Measurements from ENCODE around the gene HOXD10.

Gene HOXD10

GRCh38 chr2:176096243-176096985 lies 20.2 kb upstream of the HOXD10 start:
- DNase-seq (ENCODE audit: low read depth) = no peak

DNA sequence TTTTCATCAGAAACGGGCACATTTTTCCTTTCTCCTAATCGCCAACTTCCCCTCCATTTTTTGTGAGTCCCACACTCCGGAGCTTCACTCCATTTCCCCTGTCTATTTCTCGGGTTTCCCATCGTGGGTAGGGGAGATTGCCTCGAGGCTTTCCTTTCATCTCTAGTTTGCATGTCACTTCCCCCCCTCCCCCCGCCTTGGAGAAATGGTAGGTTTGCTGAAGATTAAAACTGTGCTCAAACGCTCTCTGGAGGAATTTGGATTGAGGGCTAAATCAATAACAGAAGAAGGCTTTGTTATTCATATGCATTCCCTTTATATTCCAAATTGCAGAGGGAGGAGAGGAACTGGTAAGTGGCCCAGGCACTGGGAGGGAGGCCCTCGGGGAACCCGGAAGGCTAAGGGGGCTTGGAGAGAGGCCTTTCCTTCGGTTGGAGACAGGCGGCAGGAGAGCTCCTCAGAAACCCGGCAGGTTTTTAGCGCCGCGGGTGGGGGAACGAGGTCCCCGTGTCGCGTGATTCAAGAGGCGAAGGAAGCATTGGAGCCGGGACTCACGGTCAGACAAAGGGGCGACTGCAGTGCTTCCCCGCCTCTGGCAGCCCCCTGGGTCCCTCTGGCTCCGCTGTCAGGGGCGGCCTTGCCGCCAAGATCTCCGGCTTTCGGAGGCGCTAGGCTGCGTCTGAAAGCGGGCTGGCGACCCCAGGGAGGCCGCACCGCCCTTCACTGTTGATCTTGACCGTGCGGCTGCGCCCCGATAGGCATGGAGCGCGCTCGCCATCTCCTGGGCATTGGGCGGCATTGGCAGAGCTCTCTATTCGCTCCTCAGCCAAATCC lies 19.4 kb upstream of the HOXD10 start:
- peak; percentile 46 for DNase-seq (ENCODE audit: low read depth)

- DNase-seq (ENCODE audit: low read depth) = no peak
Measured at GRCh38 chr2:176097820-176098365, 18.7 kb upstream of the HOXD10 start.

DNA sequence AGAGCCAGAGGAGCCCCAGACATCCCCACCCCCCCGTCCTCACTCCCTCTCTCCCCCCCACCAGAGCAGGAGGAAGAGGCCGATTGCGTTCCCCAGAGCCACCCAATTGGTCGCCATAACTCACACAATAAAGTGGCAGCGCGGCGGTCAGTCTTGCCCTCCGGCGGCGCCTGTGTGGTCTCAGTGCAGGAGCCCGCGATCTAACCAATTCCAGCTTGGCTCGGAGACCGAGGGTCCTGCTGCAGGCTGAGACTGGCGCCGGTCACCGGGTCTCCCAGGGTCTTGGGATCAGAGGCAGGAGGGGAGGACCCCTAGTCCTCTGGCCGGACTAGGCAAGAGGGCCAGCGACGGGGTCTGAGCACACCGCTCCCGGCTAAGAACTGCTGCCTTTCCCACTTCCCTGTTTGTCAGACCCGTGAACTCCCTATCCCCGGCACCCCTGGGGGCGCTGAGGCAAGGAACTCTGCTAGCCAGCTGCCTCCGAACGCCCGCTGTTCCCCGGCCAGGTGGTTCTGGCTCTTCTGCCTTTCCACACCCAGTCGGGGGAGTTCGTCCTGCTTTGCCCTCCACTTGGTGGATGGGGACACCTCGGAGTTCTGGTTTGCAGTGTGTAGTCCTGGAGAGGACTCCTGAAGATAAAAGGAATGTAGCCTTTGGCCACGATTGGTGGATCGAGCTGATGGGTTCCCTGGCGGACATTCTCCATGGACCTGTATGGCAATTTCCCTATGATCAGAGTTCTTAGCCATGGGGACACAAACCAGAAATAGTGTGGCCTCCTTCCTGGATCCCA lies 18.0 kb upstream of the HOXD10 start:
- DNase-seq (ENCODE audit: low read depth) = no peak

DNA sequence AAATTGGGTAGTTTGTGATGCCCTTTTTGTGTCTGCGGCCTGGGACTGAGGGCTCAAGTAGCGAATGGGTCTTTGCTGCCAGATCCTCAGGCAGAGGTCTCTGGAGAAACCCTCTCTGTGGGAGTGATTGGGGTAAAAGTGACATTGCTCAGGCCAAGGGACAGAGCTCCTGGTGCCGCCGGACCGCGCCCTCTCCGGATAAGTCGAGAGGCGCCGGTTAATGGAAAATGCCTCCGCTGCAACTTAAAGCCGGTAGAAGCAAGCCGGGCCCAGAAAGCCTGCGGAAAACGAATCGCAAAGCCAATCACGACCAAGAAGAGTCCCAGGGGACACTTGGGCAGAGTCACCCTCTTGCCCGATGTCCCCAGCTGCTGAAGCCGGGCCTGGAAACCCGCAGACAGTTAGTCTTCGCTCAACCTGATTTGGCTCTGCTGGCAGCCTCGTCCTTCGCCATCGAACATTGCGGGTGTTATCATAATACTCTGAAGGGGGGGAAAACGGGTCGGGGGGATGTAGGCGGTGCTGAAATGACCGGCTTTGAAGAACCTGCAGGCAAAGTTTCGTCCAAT lies 17.3 kb upstream of the HOXD10 start:
- no peak for DNase-seq (ENCODE audit: low read depth)

DNA sequence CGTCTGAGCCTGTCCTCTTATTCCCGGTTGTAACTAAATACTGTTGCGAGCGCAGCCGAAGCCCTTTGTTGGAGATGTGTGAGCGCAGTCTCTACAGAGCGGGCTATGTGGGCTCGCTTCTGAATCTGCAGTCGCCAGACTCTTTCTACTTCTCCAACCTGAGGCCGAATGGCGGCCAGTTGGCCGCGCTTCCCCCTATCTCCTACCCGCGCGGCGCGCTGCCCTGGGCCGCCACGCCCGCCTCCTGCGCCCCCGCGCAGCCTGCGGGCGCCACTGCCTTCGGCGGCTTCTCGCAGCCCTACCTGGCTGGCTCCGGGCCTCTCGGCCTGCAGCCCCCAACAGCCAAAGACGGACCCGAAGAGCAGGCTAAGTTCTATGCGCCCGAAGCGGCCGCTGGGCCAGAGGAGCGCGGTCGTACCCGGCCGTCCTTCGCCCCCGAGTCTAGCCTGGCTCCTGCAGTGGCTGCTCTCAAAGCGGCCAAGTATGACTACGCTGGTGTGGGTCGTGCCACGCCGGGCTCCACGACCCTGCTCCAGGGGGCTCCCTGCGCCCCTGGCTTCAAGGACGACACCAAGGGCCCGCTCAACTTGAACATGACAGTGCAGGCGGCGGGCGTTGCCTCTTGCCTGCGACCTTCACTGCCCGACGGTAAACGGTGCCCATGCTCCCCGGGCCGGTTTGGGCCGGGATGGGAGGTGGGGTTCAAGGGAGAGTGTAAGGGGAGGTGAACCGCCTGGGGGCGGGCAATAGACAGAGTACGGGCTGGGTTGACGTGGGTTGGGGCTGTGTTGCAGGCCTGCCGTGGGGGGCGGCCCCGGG lies 16.6 kb upstream of the HOXD10 start, which contains the start of gene HOXD12:
HOXD12 (plus strand) TSS at position 68 of the 819 bp plus-strand sequence; CDS start at position 75, 7 bp downstream.
- no peak for DNase-seq (ENCODE audit: low read depth)

GRCh38 chr2:176100547-176101140 lies 15.9 kb upstream of the HOXD10 start:
- no peak for DNase-seq (ENCODE audit: low read depth)

- DNase-seq (ENCODE audit: low read depth) = no peak
Measured at GRCh38 chr2:176101216-176101830, 15.3 kb upstream of the HOXD10 start.

GRCh38 chr2:176101842-176102241 lies 14.7 kb upstream of the HOXD10 start:
- DNase-seq (ENCODE audit: low read depth) = no peak

DNA sequence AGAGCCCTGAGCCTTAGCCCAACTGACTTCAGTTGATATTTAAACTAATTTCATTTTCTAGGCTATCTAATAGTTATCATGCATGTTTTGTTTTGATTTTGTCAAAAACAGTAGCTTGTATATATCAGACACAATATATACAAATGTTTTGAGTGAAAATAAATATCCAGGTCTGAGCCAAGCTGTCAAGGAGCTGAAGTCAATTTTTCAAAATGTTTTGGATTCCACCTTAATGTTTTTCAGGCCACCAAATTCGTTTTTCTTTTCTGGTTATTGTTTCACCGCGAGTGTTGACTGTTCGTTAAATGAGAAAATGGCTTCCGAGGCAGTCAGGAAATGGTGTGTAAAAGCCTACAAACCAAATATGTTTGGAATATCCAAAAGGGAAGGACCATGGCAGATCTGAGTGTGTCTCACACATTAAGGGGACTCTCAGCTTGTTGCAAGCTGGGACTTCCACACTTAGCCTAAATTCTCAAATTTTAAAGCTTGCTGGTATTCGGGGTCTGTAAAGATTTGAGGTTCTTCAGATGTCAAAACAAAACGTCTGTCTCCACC lies 14.2 kb upstream of the HOXD10 start:
- DNase-seq (ENCODE audit: low read depth) = no peak

DNA sequence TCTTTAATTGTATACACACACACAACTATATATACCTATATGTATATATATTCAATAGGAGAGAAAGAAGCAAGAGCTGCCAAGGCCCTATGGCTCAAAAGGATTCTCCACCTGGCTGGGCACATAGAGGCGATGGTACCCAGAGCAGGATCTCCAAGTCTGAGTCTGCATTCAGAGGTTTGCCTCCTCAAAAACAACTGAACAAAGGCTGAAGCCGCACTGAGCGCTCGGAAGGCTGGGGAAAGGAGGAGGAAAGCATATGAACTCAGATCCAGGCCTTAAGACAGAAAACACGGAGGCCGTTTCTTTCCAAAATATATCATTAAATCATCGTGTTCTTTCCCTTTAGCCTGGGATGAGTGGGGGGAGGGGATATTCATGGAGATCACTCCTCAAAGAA lies 13.4 kb upstream of the HOXD10 start:
- DNase-seq (ENCODE audit: low read depth) = no peak

- DNase-seq (ENCODE audit: low read depth) = no peak
Measured at GRCh38 chr2:176103742-176104315, 12.7 kb upstream of the HOXD10 start.

DNA sequence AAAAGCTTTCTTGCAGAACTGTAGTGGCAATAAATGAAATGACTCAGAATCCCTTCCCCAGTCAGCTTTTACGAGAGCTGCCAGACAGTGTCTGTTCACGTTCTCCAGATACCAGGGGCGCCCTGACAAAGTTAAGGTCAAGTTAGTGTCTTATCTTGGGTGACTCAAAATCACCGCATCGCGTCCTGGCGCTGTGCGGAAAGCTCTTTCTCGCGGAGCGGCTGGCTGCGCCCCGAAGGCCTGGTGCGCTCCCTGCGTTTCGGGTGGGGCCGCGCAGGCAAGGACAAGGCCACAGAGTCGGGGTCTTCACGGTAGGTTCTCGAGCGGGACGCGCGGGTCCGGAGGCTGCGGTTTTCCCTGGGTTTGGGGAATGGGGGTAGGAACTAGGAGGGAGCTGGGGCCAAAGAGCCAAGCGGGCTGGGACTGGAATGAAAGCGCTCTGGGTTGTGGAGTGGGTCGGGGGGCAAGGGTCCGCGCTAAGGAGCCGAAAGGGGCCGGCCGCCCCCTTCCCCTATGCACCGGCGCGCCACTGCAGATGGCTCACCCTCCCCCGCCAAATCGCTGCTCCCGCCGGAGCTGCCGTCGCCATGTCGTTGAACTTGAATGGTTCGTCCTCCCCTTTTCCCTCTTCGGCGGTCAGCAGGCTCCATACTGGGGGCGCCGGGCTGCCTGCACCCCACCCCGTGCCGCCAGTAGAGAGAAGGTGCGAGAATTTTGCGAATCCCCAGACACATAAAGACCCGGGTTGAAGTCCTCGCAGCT lies 12.1 kb upstream of the HOXD10 start:
- DNase-seq (ENCODE audit: low read depth) = no peak

DNA sequence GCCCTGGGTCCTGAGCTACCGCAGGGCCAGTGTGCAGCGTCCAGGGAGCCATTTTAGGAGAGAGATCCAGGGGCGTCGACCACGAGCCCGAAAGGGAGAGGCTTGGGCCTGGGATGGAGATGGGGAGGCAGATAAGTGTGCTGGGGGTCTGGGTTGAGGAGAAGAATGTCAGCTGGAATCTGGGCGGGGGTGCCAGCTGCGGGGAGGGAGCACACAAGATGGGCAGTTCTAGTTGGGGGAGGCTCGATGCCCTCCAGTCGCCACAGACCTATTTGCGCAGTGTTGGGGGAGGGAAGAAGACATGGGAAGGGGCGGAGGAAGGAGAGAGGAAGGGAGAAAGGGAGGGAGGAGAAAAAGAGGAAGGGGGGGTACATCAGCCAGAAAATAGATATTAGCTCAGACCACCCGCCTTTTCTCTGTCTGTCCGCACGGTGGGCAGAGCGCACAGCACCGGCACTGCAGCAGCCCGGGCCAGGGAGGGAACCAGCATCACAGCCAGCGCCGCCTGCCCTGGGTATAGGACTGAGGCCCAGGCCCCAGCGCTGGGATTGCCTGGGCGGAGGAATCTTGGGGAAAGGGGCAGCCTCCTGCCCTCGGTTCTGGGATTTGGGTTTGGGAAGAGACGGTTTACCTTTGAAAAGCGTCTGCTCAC lies 11.4 kb upstream of the HOXD10 start:
- no peak for DNase-seq (ENCODE audit: low read depth)

- no peak for DNase-seq (ENCODE audit: low read depth)
Measured at GRCh38 chr2:176105730-176106580, 10.6 kb upstream of the HOXD10 start.

DNA sequence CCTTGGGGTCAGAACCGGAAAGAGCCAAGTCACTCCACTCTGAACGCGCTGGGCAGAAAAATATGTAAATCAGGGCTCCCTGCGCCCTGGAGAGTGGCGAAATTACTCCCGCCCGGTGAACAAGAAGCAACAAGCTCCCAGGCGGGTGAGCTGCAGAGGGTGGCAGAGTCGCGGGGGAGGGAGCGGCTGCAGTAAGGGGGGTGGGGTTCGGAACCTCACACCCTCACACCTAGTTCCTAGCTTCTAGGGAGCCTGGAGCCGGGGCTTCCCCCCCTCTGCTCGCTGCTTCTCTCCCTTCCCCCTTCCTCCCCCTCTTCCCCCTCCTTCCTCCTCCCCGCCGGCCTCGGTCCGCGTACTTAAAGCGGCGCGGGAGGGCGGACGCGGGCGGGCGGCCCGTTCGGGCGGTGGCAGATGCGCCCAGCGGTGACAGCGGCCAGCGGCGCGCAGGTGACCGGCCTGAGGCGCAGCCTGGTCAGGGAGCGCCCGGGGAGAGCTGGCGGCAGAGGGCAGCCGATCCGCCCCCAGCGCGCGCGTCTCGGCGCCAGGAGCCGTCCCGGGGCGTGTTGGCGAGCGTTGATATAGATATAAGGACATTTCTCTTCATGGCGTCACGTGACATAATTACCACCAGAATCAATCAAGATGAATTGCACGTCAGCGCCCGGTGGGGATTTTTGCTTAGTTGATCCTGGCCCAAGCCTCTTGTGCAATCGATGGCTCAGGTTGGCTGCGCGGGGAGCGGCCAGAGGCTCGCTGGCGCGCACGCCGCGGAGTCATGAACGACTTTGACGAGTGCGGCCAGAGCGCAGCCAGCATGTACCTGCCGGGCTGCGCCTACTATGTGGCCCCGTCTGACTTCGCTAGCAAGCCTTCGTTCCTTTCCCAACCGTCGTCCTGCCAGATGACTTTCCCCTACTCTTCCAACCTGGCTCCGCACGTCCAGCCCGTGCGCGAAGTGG lies 9.7 kb upstream of the HOXD10 start, which contains the start of gene HOXD11:
HOXD11 (plus strand) TSS at position 700 of the 959 bp plus-strand sequence; CDS start at position 776, 76 bp downstream.
- no peak for DNase-seq (ENCODE audit: low read depth)

All from stromal cell of bone marrow (primary cell).